ENCODE measurements around the gene RAB36.

The RAB36 gene

GRCh38 chr22:23197836-23198235 is 52.6 kb downstream of the RAB36 start:
- H2BK5ac ChIP-seq (ENCODE audit: low read length): no peak overlapping the region
- H2BK12ac ChIP-seq (ENCODE audit: low read length): no peak overlapping the region
- H2AFZ ChIP-seq (ENCODE audit: low read length): no peak overlapping the region
- no peak overlapping the region for H4K8ac ChIP-seq (ENCODE audit: low read depth, low read length)
- H3K14ac ChIP-seq (ENCODE audit: low read length): no peak overlapping the region
- no peak for DNase-seq (ENCODE audit: low spot score)
- H3K4me3 ChIP-seq (ENCODE audit: low read length in 2 of 2): peak overlapping the region in 1 of 2 donors; percentile 40
- no peak overlapping the region for H2AK5ac ChIP-seq (ENCODE audit: low read depth, low read length)
- H3K23ac ChIP-seq (ENCODE audit: low read depth, low read length, poor library complexity): peak overlapping the region; percentile 87
- H3K27me3 ChIP-seq (ENCODE audit: control insufficient read depth in 3 of 3, insufficient read depth in 3 of 3, low read depth in 1 of 3, low read length in 3 of 3): no peaks in the 10 kb centered on the region
- no peak overlapping the region for H3K4ac ChIP-seq (ENCODE audit: low read length)
- peaks cover 0 to 11% of the 10 kb centered on the region in 2 donors for H3K4me1 ChIP-seq (ENCODE audit: control insufficient read depth in 2 of 2, insufficient read depth in 1 of 2, low read depth in 1 of 2, low read length in 2 of 2)
- H3K18ac ChIP-seq (ENCODE audit: low read length): peak overlapping the region; percentile 68
- H3K79me1 ChIP-seq (ENCODE audit: low read depth, low read length): peaks cover 10% of the 10 kb centered on the region
- no peak overlapping the region for H3K27ac ChIP-seq (replicated peaks; ENCODE audit: low read length)
- H4K91ac ChIP-seq (ENCODE audit: low read depth, low read length, poor library complexity): no peak overlapping the region
- no peak overlapping the region for H2BK15ac ChIP-seq (ENCODE audit: low read length)
- no peak overlapping the region for H3K9ac ChIP-seq (ENCODE audit: low read depth, low read length, poor library complexity)
- H2BK120ac ChIP-seq (ENCODE audit: low read depth, low read length): no peak overlapping the region
- peaks cover 0 to 59% of the 10 kb centered on the region in 2 donors for H3K36me3 ChIP-seq (replicated peaks in 1 of 2; ENCODE audit: control insufficient read depth in 2 of 2, insufficient read depth in 2 of 2, low read length in 2 of 2)
- no peak overlapping the region for H3K4me2 ChIP-seq (ENCODE audit: insufficient read depth, low read length, poor library complexity, severe bottlenecking)
- peaks cover 0 to 2% of the 10 kb centered on the region in 2 donors for H3K9me3 ChIP-seq (replicated peaks in 1 of 2; ENCODE audit: control insufficient read depth in 2 of 2, insufficient read depth in 1 of 2, low read depth in 1 of 2, low read length in 2 of 2)
- WGBS, 2 donors (ENCODE audit: extremely low coverage in 2 of 2, insufficient read length in 2 of 2, insufficient replicate concordance in 1 of 2): 100% methylated on average over 1 of the region's 8 CpGs; no CpG with 5 or more reads in 1 of the 2 donors

GRCh38 chr22:23199159-23199558 is 53.9 kb downstream of the RAB36 start:
- peak overlapping the region; percentile 27 for H3K4me2 ChIP-seq (ENCODE audit: insufficient read depth, low read length, poor library complexity, severe bottlenecking)
- no peak overlapping the region for H3K4ac ChIP-seq (ENCODE audit: low read length)
- no peak overlapping the region for H3K9ac ChIP-seq (ENCODE audit: low read depth, low read length, poor library complexity)
- no CpG with 5 or more reads among the region's 8 CpGs for WGBS, 2 donors (ENCODE audit: extremely low coverage in 2 of 2, insufficient read length in 2 of 2, insufficient replicate concordance in 1 of 2)
- H2BK12ac ChIP-seq (ENCODE audit: low read length): no peak overlapping the region
- no peak overlapping the region for H3K4me3 ChIP-seq (ENCODE audit: low read length in 2 of 2)
- H3K23ac ChIP-seq (ENCODE audit: low read depth, low read length, poor library complexity): peak overlapping the region; percentile 16
- H2AFZ ChIP-seq (ENCODE audit: low read length): no peak overlapping the region
- H2BK120ac ChIP-seq (ENCODE audit: low read depth, low read length): no peak overlapping the region
- H3K36me3 ChIP-seq (replicated peaks in 1 of 2; ENCODE audit: control insufficient read depth in 2 of 2, insufficient read depth in 2 of 2, low read length in 2 of 2): peaks cover 0 to 60% of the 10 kb centered on the region in 2 donors
- no peak for DNase-seq (ENCODE audit: low spot score)
- peaks cover 10% of the 10 kb centered on the region for H3K79me1 ChIP-seq (ENCODE audit: low read depth, low read length)
- no peak overlapping the region for H2BK15ac ChIP-seq (ENCODE audit: low read length)
- no peaks in the 10 kb centered on the region for H3K27me3 ChIP-seq (ENCODE audit: control insufficient read depth in 3 of 3, insufficient read depth in 3 of 3, low read depth in 1 of 3, low read length in 3 of 3)
- peak overlapping the region; percentile 80 for H3K27ac ChIP-seq (replicated peaks; ENCODE audit: low read length)
- H3K14ac ChIP-seq (ENCODE audit: low read length): no peak overlapping the region
- H4K8ac ChIP-seq (ENCODE audit: low read depth, low read length): no peak overlapping the region
- H4K91ac ChIP-seq (ENCODE audit: low read depth, low read length, poor library complexity): no peak overlapping the region
- no peak overlapping the region for H2AK5ac ChIP-seq (ENCODE audit: low read depth, low read length)
- H3K4me1 ChIP-seq (ENCODE audit: control insufficient read depth in 2 of 2, insufficient read depth in 1 of 2, low read depth in 1 of 2, low read length in 2 of 2): peaks cover 0 to 11% of the 10 kb centered on the region in 2 donors
- H3K18ac ChIP-seq (ENCODE audit: low read length): peak overlapping the region; percentile 1
- no peaks in the 10 kb centered on the region for H3K9me3 ChIP-seq (replicated peaks in 1 of 2; ENCODE audit: control insufficient read depth in 2 of 2, insufficient read depth in 1 of 2, low read depth in 1 of 2, low read length in 2 of 2)
- no peak overlapping the region for H2BK5ac ChIP-seq (ENCODE audit: low read length)

GRCh38 chr22:23200898-23201297 is 55.6 kb downstream of the RAB36 start:
- H3K9me3 ChIP-seq (replicated peaks in 1 of 2; ENCODE audit: control insufficient read depth in 2 of 2, insufficient read depth in 1 of 2, low read depth in 1 of 2, low read length in 2 of 2): no peaks in the 10 kb centered on the region
- H2AK5ac ChIP-seq (ENCODE audit: low read depth, low read length): peak overlapping the region; percentile 22
- H2BK12ac ChIP-seq (ENCODE audit: low read length): no peak overlapping the region
- H2BK5ac ChIP-seq (ENCODE audit: low read length): no peak overlapping the region
- peaks cover under 1 to 69% of the 10 kb centered on the region in 2 donors for H3K36me3 ChIP-seq (replicated peaks in 1 of 2; ENCODE audit: control insufficient read depth in 2 of 2, insufficient read depth in 2 of 2, low read length in 2 of 2)
- H3K79me1 ChIP-seq (ENCODE audit: low read depth, low read length): peaks cover 10% of the 10 kb centered on the region
- no peak overlapping the region for H3K27ac ChIP-seq (replicated peaks; ENCODE audit: low read length)
- no peak for DNase-seq (ENCODE audit: low spot score)
- H3K4me1 ChIP-seq (ENCODE audit: control insufficient read depth in 2 of 2, insufficient read depth in 1 of 2, low read depth in 1 of 2, low read length in 2 of 2): peaks cover 0 to 13% of the 10 kb centered on the region in 2 donors
- H4K91ac ChIP-seq (ENCODE audit: low read depth, low read length, poor library complexity): peak overlapping the region; percentile 25
- no peak overlapping the region for H3K4me3 ChIP-seq (ENCODE audit: low read length in 2 of 2)
- H3K4me2 ChIP-seq (ENCODE audit: insufficient read depth, low read length, poor library complexity, severe bottlenecking): no peak overlapping the region
- H3K9ac ChIP-seq (ENCODE audit: low read depth, low read length, poor library complexity): no peak overlapping the region
- WGBS, 2 donors (ENCODE audit: extremely low coverage in 2 of 2, insufficient read length in 2 of 2, insufficient replicate concordance in 1 of 2): no CpG with 5 or more reads among the region's 5 CpGs
- no peak overlapping the region for H3K4ac ChIP-seq (ENCODE audit: low read length)
- H3K14ac ChIP-seq (ENCODE audit: low read length): no peak overlapping the region
- H2AFZ ChIP-seq (ENCODE audit: low read length): no peak overlapping the region
- H3K18ac ChIP-seq (ENCODE audit: low read length): no peak overlapping the region
- no peaks in the 10 kb centered on the region for H3K27me3 ChIP-seq (ENCODE audit: control insufficient read depth in 3 of 3, insufficient read depth in 3 of 3, low read depth in 1 of 3, low read length in 3 of 3)
- H4K8ac ChIP-seq (ENCODE audit: low read depth, low read length): no peak overlapping the region
- no peak overlapping the region for H2BK15ac ChIP-seq (ENCODE audit: low read length)
- no peak overlapping the region for H2BK120ac ChIP-seq (ENCODE audit: low read depth, low read length)
- H3K23ac ChIP-seq (ENCODE audit: low read depth, low read length, poor library complexity): peak overlapping the region; percentile 86

- Histone ChIP-seq H3K9me3 (replicated peaks in 1 of 2; ENCODE audit: control insufficient read depth in 2 of 2, insufficient read depth in 1 of 2, low read depth in 1 of 2, low read length in 2 of 2) (no peaks in the 10 kb centered on the region), H4K8ac (ENCODE audit: low read depth, low read length) (no peak overlapping the region), H2BK120ac (ENCODE audit: low read depth, low read length) (no peak overlapping the region), H3K36me3 (replicated peaks in 1 of 2; ENCODE audit: control insufficient read depth in 2 of 2, insufficient read depth in 2 of 2, low read length in 2 of 2) (peaks cover 4 to 65% of the 10 kb centered on the region in 2 donors), H2BK15ac (ENCODE audit: low read length) (no peak overlapping the region), H3K14ac (ENCODE audit: low read length) (no peak overlapping the region), H2AK5ac (ENCODE audit: low read depth, low read length) (no peak overlapping the region), H2BK12ac (ENCODE audit: low read length) (no peak overlapping the region), H3K27me3 (ENCODE audit: control insufficient read depth in 3 of 3, insufficient read depth in 3 of 3, low read depth in 1 of 3, low read length in 3 of 3) (peaks cover 0 to 3% (median 0%) of the 10 kb centered on the region in 3 experiments), H3K79me1 (ENCODE audit: low read depth, low read length) (peaks cover 9% of the 10 kb centered on the region), H3K23ac (ENCODE audit: low read depth, low read length, poor library complexity) (no peak overlapping the region), H2BK5ac (ENCODE audit: low read length) (no peak overlapping the region), H3K4me2 (ENCODE audit: insufficient read depth, low read length, poor library complexity, severe bottlenecking) (no peak overlapping the region), H2AFZ (ENCODE audit: low read length) (no peak overlapping the region), H3K27ac (replicated peaks; ENCODE audit: low read length) (no peak overlapping the region), H3K18ac (ENCODE audit: low read length) (no peak overlapping the region), H3K4me3 (ENCODE audit: low read length in 2 of 2) (no peak overlapping the region), H4K91ac (ENCODE audit: low read depth, low read length, poor library complexity) (no peak overlapping the region), H3K4ac (ENCODE audit: low read length) (no peak overlapping the region), H3K4me1 (ENCODE audit: control insufficient read depth in 2 of 2, insufficient read depth in 1 of 2, low read depth in 1 of 2, low read length in 2 of 2) (peaks cover 0 to 17% of the 10 kb centered on the region in 2 donors), H3K9ac (ENCODE audit: low read depth, low read length, poor library complexity) (no peak overlapping the region)
- no CpG with 5 or more reads among the region's 4 CpGs for WGBS, 2 donors (ENCODE audit: extremely low coverage in 2 of 2, insufficient read length in 2 of 2, insufficient replicate concordance in 1 of 2)
- no peak for DNase-seq (ENCODE audit: low spot score)
Measured at GRCh38 chr22:23202812-23203451, 57.7 kb downstream of the RAB36 start.
